HG03064 (cell line): Measurements from ENCODE around the gene UVSSA.
"Not testable (repeated sequence)": the region's sequence is repeated elsewhere in the genome, so short reads cannot be mapped to it uniquely, and the experiment has no call there.

ENCODE experiments used
- ATAC-seq: cut with Tn5 transposase; IDR thresholded peaks from one replicate; pipeline ENCODE4 v1.9.1; 2021; ENCODE audit warnings: low read depth; ENCODE audit not compliant: unreplicated experiment

The UVSSA gene

GRCh38 chr4:1415681-1415981 lies 68.6 kb downstream of the UVSSA start:
- ATAC-seq = no peak

- ATAC-seq = no peak
These were observed 69.3 kb downstream of the UVSSA start for GRCh38 chr4:1416051-1416947.

DNA sequence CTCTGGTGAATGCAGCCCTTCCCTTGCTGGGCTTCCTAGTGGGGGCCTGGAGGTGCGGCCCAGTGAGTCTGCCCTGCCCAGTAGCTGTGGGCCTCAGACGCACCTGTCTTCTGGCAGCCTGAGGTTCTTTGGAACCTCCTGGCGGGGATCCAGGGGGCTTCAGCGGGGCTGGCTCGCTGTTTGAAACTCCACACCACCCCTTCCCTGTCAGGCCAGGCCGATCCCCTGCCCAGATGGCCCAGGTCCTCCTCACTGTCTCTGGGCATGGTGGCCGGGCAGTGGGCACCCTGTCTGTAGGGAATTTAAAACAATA lies 69.9 kb downstream of the UVSSA start:
- ATAC-seq = no peak

GRCh38 chr4:1417522-1418390 lies 70.7 kb downstream of the UVSSA start:
- no peak for ATAC-seq

DNA sequence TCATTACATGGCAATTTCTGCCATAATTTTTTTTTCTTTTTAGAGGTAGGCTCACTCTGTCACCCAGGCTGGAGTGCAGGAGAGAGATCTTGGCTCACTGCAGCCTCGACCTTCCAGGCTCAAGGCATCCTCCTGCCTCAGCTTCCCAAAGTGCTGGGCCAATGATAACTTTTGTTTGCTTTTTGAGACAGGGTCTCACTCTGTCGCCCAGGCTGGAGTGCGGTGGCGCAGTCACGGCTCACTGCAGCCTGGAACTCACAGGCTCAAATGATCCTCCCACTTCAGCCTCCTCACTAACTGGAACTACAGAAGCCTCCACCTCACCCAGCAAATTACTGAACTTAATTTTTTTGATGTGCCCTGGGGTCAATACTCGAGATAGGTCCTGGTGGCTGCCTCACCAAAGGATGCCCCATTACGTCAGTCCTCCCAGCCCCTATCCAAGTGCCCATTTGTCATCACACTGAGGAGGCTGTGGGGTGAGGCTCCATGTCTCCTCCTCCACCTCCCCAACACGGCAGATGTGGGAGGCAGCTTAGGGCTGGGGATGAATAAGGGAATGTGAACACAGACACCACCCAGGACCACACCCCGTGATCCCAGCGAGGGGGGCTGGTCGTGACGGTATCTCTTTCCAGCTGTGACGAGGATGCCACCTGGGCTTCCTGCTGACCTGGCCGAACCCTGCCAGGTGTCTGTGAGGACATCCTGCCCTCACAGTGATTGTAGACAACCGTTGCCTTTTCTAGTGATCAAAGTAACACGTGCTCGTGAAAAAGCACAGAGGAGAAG lies 71.7 kb downstream of the UVSSA start:
- ATAC-seq = no peak

GRCh38 chr4:1419708-1420107 lies 72.7 kb downstream of the UVSSA start:
- ATAC-seq = no peak

DNA sequence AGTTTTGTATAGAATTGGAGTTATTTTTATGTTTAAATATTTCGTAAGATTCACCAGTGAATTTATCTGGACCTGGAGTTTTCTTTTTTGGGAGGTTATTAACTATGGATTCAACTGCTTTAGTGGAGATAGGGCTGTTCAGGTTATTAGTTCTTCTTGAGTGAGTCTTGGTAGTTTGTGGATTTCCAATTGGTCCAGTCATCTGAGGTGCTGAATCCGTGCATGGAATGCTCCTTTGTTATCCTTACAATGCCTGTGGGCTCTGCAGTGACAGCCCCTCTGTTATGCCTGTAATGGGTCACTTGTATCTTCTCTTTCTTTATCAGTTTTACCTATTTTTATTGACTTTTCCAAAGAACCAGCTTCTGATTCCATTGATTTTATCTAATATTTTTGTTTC lies 74.6 kb downstream of the UVSSA start:
- ATAC-seq = no peak

GRCh38 chr4:1427010-1427409 lies 80.0 kb downstream of the UVSSA start:
- ATAC-seq = no peak

- not testable (repeated sequence) for ATAC-seq
These were observed 96.7 kb downstream of the UVSSA start for GRCh38 chr4:1443688-1444172.
